Left colon (tissue), 2 donors: ENCODE results near the gene ZBTB44. TPM values are rescaled to one million over a fixed set of nuclear protein-coding genes. Genes with fewer than 3 reads are reported as not detected.
"Not testable (repeated sequence)": the region's sequence is repeated elsewhere in the genome, so short reads cannot be mapped to it uniquely, and the experiment has no call there.

Experiments used
- ATAC-seq: fragments of 200-7000 bp; cut with Tn5 transposase; one replicate; pipeline ENCODE4 v1.9.1; 2020; ENCODE audit warnings: mild to moderate bottlenecking, moderate library complexity
- DNase-seq, 2 donors: peaks; one replicate each; pipeline ENCODE4 v3.0.0-alpha.2; 2020
- intact Hi-C, 2 donors: fragments of 100-400 bp; cut with DNase I in 1 of 2; cut with micrococcal nuclease in 1 of 2; formaldehyde crosslinking; loops; one replicate each; pipeline versions ENCODE4 v1.11.2 to v1.14.0; 2022; cut with DNase I, micrococcal nuclease
- long read RNA-seq: library from polyadenylated mRNA; unstranded; transcript quantifications from one replicate; pipeline ENCODE4 v2.0.0, GENCODE V29; 2021
- total RNA-seq, 2 donors: library from RNA; stranded (reverse); fragmentation: NEBNext Ultra II Directional; extraction: Animal tissue kit (Norgen Biotek cat#: 25700); gene quantifications; one replicate each; pipeline ENCODE4 v1.2.1, GENCODE V29; 2021
- donor health status: DM: no; HTN: no; CAD: no.
- donor health status: DM: yes; HTN: yes; CAD: no.

The ZBTB44 gene
- total RNA-seq: 10 to 100 TPM; 23.3 to 30.2 TPM
- long read RNA-seq, partial matches to known transcripts: 0 of 11 reads
- long read RNA-seq, other reads (novel, unspliced or antisense): 11 of 11 reads

- peak; percentile 88 for ATAC-seq
- DNase-seq: peak; percentile 94
- intact Hi-C loops: no loop called here
Measured at GRCh38 chr11:130314750-130315285, at the start of gene ZBTB44. ZBTB44 (minus strand) TSS chr11:130314917; CDS start chr11:130261873, 53,044 bp downstream.

DNA sequence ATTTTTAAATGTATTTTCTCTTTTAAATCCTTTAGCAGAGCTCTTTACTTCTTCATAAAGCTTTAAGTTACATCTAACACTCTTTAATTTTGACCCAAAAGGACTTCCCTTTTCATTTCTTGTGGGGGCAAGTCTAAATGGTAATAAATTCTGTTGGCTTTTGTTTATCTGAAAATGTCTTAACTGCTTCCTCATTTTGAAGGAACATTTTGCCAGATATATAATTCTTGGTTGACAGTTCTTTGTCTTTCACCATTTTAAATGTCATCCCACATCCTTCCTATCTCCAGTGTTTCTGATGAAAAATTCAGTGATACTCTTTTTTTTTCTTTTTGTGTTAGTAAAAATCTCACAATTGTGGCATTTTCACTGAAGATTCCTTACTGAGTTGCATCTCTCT lies 44.7 kb upstream of the ZBTB44 start:
- intact Hi-C loops: no loop called here
- no peak for DNase-seq
- no peak for ATAC-seq

GRCh38 chr11:130358398-130358797 lies 43.7 kb upstream of the ZBTB44 start:
- DNase-seq: no peak
- no peak for ATAC-seq
- intact Hi-C loops: no loop called here

DNA sequence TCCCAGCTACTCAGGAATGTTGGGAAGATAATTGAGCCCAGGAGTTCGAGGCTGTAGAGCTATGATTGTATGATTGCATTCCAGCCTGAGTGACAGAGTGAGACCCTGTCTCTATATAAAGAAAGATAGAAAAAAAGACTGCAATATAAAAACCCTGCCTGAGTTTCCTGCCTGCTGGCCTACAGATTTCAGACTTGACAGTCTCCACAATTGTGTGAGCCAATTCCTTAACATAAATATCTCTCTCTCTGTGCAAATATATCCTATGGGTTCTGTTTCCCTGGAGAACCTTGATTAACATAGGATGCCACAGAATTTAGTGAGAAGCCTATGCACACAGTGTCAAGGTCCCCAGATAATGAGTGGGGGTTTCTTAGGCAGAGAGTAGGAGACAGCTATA lies 32.5 kb upstream of the ZBTB44 start:
- intact Hi-C loops: no loop called here
- DNase-seq (no peak), ATAC-seq (no peak)

DNA sequence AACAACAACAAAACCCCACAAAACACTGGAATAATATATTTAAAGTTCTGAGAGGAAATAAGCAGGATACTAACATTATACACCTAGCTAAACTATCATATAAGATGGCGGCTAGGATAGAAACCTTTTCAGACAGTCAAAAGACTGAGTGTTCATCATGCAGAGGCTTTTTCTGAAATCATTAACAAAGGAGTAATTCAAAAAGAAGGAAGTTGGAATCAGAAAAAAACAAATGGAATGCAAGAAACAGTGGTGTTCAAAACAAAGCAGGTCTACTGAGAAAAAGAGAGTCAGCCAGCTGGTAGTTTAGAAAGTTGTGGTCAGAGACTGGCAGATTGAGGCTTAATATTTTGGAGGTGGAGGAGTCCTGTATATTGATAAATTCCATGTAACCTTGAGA lies 30.1 kb upstream of the ZBTB44 start:
- no peak for ATAC-seq
- DNase-seq: no peak
- intact Hi-C loops: no loop called here

DNA sequence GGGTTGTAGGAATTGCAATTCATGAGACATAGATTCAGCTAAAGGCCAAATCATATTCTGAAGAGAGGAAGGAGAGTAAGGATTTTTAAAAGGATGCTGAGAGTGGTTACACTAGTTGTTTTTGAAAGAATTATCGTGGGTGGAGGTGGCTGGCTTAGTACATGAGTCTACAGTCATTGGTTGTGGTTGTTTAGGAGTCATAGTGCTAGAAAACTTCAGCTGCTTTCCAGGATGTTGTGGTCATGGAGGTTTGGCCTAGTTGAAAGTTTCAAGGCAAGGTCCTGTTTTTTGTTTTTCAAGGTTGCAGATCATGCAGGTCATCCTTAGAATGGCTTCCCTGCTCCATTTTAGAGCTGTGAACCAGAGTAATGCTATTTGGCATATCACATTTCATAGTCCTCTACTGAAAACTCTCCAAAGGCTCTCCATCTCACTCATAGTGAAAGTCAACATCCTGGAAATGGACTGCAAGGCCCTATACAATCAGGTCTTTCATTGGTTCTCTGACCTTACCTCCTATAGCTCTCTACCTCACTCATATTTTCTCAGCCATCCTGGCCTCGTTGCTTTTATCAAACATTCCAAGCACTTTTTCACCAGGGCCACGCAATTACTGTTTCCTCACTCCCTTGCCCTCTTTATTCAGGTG lies 26.1 kb upstream of the ZBTB44 start:
- ATAC-seq (no peak), DNase-seq (no peak)

GRCh38 chr11:130338667-130339066 lies 23.9 kb upstream of the ZBTB44 start:
- intact Hi-C loops: no loop called here
- no peak for ATAC-seq
- no peak for DNase-seq

More for the DNA sequence above, 26.1 kb upstream of the ZBTB44 start:
- intact Hi-C loops: no loop called here

DNA sequence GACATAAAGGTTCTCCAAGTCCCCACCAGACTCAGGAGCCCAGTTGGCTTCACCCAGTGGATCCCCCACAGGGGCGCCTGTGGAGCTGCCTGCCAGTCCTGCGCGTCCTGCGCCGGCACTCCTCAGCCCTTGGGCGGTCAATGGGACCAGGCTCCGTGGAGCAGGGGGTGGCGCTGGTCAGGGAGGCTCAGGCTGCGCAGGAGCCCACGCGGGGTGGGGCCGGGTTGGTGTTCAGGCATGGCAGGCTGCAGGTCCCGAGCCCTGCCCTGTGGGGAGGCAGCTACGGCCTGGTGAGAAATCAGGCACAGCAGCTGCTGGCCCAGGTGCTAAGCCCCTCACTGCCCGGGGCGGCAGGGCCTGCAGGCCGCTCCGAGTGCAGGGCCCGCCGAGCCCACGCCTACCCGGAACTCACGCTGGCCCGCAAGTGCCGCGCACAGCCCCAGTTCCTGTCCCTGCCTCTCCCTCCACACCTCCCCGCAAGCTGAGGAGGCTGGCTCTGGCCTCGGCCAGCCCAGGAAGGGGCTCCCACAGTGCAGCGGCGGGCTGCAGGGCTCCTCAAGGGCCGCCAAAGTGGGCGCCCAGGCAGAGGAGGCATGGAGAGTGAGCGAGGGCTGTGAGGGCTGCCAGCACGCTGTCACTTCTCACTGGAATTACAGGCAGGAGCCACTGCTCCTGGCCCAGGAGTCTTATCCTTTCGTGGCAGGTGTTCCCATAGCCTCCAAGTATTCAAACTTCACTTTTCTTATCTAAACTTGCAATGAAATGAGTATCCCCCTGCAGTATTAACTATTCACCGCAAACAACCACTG lies 22.8 kb upstream of the ZBTB44 start:
- intact Hi-C loops: no loop called here
- ATAC-seq (no peak), DNase-seq (no peak)

- DNase-seq, ATAC-seq, intact Hi-C loops: not testable (repeated sequence)
Measured at GRCh38 chr11:130331397-130331796, 16.7 kb upstream of the ZBTB44 start.

DNA sequence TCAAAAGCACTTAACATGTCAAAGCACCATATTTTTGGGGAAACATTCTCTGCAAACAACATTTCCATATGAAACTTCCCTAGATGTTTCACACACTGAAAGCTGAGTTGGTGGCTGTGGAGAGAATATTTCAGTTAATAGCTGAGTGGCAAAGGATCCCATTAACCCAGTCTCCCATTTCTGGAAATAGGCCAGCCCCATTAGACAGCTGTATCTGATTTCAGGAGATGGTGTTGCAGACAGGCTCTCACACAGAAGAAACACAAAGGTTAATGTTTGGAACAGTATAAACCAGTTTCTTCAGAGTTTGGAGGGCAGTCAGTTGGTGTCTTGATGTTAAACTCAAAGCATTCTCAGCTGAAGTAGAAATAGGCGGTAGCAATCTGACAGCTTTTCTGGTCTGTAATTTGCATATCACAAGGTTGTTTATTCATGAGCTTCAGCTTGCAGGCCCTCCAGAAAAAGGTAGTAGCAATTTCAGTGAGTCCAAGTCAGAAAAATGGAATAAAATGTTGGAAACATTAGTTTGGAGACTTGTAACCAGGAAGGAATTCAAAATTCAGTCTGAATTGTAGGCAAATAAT lies 15.5 kb upstream of the ZBTB44 start:
- DNase-seq (no peak), ATAC-seq (no peak)
- intact Hi-C loops: no loop called here

DNA sequence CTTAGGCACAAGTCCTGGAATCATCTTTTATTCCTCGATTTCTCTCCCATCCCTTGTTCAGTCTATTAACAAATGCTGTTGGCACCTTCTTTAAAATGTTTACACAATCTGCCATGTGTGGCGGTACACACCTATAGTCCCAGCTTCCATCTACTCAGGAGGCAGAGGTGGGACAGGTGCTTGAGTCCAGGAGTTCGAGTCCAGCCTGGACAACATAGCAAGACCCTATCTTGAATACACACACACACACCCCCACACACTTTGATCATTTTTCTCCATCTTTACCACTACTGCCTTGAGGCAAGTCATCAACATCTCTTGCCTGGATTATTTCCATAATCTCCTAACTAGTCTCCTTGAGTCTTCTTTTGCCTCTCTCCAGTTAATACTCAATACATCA lies 13.7 kb upstream of the ZBTB44 start:
- intact Hi-C loops: no loop called here
- no peak for DNase-seq
- ATAC-seq: no peak

DNA sequence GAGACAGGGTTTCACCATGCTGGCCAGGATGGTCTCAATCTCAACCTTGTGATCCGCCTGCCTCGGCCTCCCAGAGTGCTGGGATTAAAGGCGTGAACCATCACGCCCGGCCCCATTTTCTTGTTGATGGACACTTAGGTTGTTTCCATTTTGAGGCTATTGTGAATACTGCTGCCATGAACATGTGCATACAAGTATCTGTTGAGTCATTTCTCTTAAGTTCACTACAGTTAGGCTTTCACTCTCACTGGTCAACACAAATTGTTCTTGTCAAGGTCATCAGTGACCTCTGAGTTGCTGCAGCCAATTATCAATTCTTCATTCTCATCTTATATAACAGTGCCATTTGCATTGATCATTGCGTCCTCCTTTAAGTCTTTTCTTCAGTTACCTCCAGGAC lies 13.0 kb upstream of the ZBTB44 start:
- DNase-seq: no peak
- no peak for ATAC-seq
- intact Hi-C loops: no loop called here

- ATAC-seq: no peak
- intact Hi-C loops: no loop called here
- DNase-seq: no peak
Measured at GRCh38 chr11:130325691-130326090, 11.0 kb upstream of the ZBTB44 start.

- no peak for DNase-seq
- intact Hi-C loops: no loop called here
- no peak for ATAC-seq
Measured at GRCh38 chr11:130323452-130324450, 9.0 kb upstream of the ZBTB44 start.

DNA sequence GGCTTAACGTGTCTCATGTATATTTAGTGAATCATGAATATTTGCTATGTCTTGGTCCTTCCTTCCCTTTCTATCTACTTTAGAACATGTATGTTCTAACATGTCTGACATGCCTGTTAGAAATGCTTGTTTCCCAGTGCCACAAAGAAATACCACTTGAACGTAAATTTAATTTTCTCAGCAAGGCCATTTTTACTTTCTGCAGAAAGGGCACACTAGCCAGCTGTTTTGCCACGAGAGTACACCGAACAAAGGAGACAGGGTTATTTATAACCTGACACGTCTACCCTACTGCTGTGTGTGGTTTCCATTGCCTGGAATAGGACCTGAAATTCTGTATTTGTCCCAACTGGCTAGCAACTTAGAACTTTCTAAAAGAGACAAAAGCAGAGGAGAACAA lies 7.4 kb upstream of the ZBTB44 start:
- no peak for ATAC-seq
- intact Hi-C loops: no loop called here
- DNase-seq: no peak

DNA sequence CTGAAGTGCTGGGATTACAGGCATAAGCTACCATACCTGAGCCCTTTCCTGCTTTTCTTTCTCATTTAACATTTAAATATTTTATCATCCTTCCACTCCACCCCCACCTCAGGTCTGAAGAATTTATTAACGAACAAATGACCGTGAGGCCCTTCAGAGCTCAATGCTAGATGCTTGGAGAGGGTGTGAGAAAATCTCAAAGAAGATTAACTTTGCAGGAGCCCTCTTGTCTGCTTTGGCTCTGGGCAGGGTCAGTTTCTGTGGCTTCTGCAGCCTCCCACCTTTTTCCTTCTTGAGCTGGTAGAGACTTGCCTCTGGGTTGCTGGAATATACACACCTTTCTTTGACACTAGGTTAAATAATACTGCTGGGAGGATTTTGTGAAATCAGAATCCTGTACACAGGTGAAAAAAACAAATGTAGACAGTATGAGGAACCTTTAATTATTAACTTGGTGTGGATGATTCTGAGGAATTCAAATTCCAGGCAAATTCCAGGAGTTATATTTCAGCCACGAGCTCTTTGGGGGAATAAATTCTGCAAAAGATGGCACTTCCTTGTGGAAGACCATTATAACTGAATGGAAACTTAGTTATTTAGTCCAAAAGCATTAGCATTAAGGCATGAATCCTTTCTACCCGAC lies 3.4 kb upstream of the ZBTB44 start:
- intact Hi-C loops: no loop called here
- ATAC-seq (no peak), DNase-seq (no peak)

- ATAC-seq: no peak
- intact Hi-C loops: no loop called here
- DNase-seq: peak; percentile 53 to 55
Measured at GRCh38 chr11:130315354-130315970, 745 bp upstream of the ZBTB44 start.
